MM.1S (cell line): ENCODE data around the gene BARHL1.

Source experiments
- CTCF ChIP-seq: fragments of 300-600 bp; sonication (generic); IDR thresholded peaks from 2 replicates; pipeline ENCODE4 v1.5.1; 2016; ENCODE audit warnings: antibody characterized with exemption, low read length, mixed read lengths
- EZH2phosphoT487 ChIP-seq: fragments of 300-600 bp; sonication (generic); IDR thresholded peaks from 2 replicates; pipeline ENCODE4 v1.6.1; 2018; ENCODE audit warnings: antibody characterized with exemption, low read length

- TF ChIP-seq CTCF (no peak), EZH2phosphoT487 (no peak)
Observed at GRCh38 chr9:132582786-132583583, 579 bp downstream of the BARHL1 start.
